Activated CD4-positive, alpha-beta T cell treated with anti-CD3 and anti-CD28 coated beads, Interleukin-2, amount 10 ng/mL, durations not matched to agents 7 days and 5 days (primary cell): Measurements from ENCODE around the gene POM121C. TPM values are rescaled to one million over a fixed set of nuclear protein-coding genes. Genes with fewer than 3 reads are reported as not detected.
"Not testable (repeated sequence)": the region's sequence is repeated elsewhere in the genome, so short reads cannot be mapped to it uniquely, and the experiment has no call there.

Source experiments
- CTCF ChIA-PET: fragments of 350-600 bp; sonication (Branson Sonifier 250); formaldehyde crosslinking; loops from one replicate; lab custom pipeline; 2021; ENCODE audit warnings: antibody characterized with exemption; lab: Charles Lee
- POLR2A ChIA-PET: fragments of 350-600 bp; sonication (Branson Sonifier 250); formaldehyde crosslinking; loops from one replicate; lab custom pipeline; 2021; ENCODE audit warnings: antibody characterized with exemption; lab: Charles Lee
- DNase-seq: peaks from one replicate; pipeline ENCODE4 v3.0.0-alpha.2; 2020
- H3K27ac Mint-ChIP-seq: one replicate; pipeline ENCODE4 v1.8.0; 2021; ENCODE audit warnings: mild to moderate bottlenecking, moderate library complexity, mixed read lengths
- H3K27me3 Mint-ChIP-seq: one replicate; pipeline ENCODE4 v1.8.0; 2021; ENCODE audit warnings: mixed read lengths
- H3K36me3 Mint-ChIP-seq: one replicate; pipeline ENCODE4 v1.8.0; 2021; ENCODE audit warnings: low read depth, mixed read lengths
- H3K4me1 Mint-ChIP-seq: one replicate; pipeline ENCODE4 v1.8.0; 2021; ENCODE audit warnings: mixed read lengths
- H3K4me3 Mint-ChIP-seq: one replicate; pipeline ENCODE4 v1.8.0; 2021; ENCODE audit warnings: mild to moderate bottlenecking, moderate library complexity, mixed read lengths
- H3K9me3 Mint-ChIP-seq: one replicate; pipeline ENCODE4 v1.8.0; 2021; ENCODE audit warnings: mixed read lengths
- total RNA-seq, 2 experiments: library from RNA; stranded (reverse); gene quantifications; one replicate each; pipeline ENCODE4 v1.2.3, GENCODE V29; 2021

POM121C gene
- total RNA-seq, 2 experiments from 2014 or later: 75.4 to 81.7 TPM

- CTCF ChIA-PET, H3K9me3 Mint-ChIP-seq, H3K4me3 Mint-ChIP-seq, POLR2A ChIA-PET, H3K27ac Mint-ChIP-seq, H3K27me3 Mint-ChIP-seq, H3K4me1 Mint-ChIP-seq, DNase-seq: not testable (repeated sequence)
- H3K36me3 Mint-ChIP-seq: peaks cover 40% of the 10 kb centered on the region
Measured at GRCh38 chr7:75470166-75470565, 15.9 kb downstream of the POM121C start.

GRCh38 chr7:75460541-75460940 lies 25.6 kb downstream of the POM121C start:
- POLR2A ChIA-PET, CTCF ChIA-PET, H3K4me3 Mint-ChIP-seq, H3K27me3 Mint-ChIP-seq, H3K36me3 Mint-ChIP-seq, DNase-seq, H3K9me3 Mint-ChIP-seq, H3K4me1 Mint-ChIP-seq: not testable (repeated sequence)
- peak overlapping the region; percentile 88 for H3K27ac Mint-ChIP-seq

- H3K4me1 Mint-ChIP-seq, DNase-seq, H3K4me3 Mint-ChIP-seq, POLR2A ChIA-PET, H3K27ac Mint-ChIP-seq, CTCF ChIA-PET, H3K36me3 Mint-ChIP-seq, H3K9me3 Mint-ChIP-seq, H3K27me3 Mint-ChIP-seq: not testable (repeated sequence)
Measured at GRCh38 chr7:75458034-75458433, 28.1 kb downstream of the POM121C start.

- H3K36me3 Mint-ChIP-seq, POLR2A ChIA-PET, H3K27ac Mint-ChIP-seq, H3K4me3 Mint-ChIP-seq, CTCF ChIA-PET, H3K9me3 Mint-ChIP-seq, H3K4me1 Mint-ChIP-seq, H3K27me3 Mint-ChIP-seq, DNase-seq: not testable (repeated sequence)
Measured at GRCh38 chr7:75456403-75456802, 29.7 kb downstream of the POM121C start.

GRCh38 chr7:75452494-75452955 lies 33.6 kb downstream of the POM121C start:
- POLR2A ChIA-PET, H3K4me3 Mint-ChIP-seq, H3K36me3 Mint-ChIP-seq, H3K4me1 Mint-ChIP-seq, DNase-seq, H3K27me3 Mint-ChIP-seq, H3K27ac Mint-ChIP-seq, H3K9me3 Mint-ChIP-seq, CTCF ChIA-PET: not testable (repeated sequence)

- H3K4me3 Mint-ChIP-seq, POLR2A ChIA-PET, DNase-seq, H3K9me3 Mint-ChIP-seq, H3K27me3 Mint-ChIP-seq, H3K4me1 Mint-ChIP-seq, H3K27ac Mint-ChIP-seq, H3K36me3 Mint-ChIP-seq, CTCF ChIA-PET: not testable (repeated sequence)
Measured at GRCh38 chr7:75449946-75450345, 36.2 kb downstream of the POM121C start.

GRCh38 chr7:75442465-75443111 lies 43.5 kb downstream of the POM121C start:
- CTCF ChIA-PET, H3K4me1 Mint-ChIP-seq, POLR2A ChIA-PET, H3K9me3 Mint-ChIP-seq, H3K27me3 Mint-ChIP-seq: not testable (repeated sequence)
- peak overlapping the region; percentile 94 for H3K27ac Mint-ChIP-seq
- peaks cover 27% of the 10 kb centered on the region for H3K36me3 Mint-ChIP-seq
- H3K4me3 Mint-ChIP-seq: peak overlapping the region; percentile 80
- DNase-seq: peak; percentile 8

- Mint-ChIP-seq H3K4me3 (peak overlapping the region; percentile 87), H3K27ac (peak overlapping the region; percentile 94), H3K36me3 (peaks cover 27% of the 10 kb centered on the region)
- CTCF ChIA-PET, H3K9me3 Mint-ChIP-seq, POLR2A ChIA-PET, H3K27me3 Mint-ChIP-seq, DNase-seq, H3K4me1 Mint-ChIP-seq: not testable (repeated sequence)
Measured at GRCh38 chr7:75442101-75442464, 44.0 kb downstream of the POM121C start.

- H3K4me3 Mint-ChIP-seq, H3K27ac Mint-ChIP-seq, DNase-seq, POLR2A ChIA-PET, CTCF ChIA-PET, H3K9me3 Mint-ChIP-seq, H3K27me3 Mint-ChIP-seq: not testable (repeated sequence)
- peaks cover 13% of the 10 kb centered on the region for H3K4me1 Mint-ChIP-seq
- H3K36me3 Mint-ChIP-seq: peaks cover 43% of the 10 kb centered on the region
Measured at GRCh38 chr7:75439000-75439399, 47.1 kb downstream of the POM121C start.

- H3K4me1 Mint-ChIP-seq: peaks cover 11% of the 10 kb centered on the region
- H3K4me3 Mint-ChIP-seq, POLR2A ChIA-PET, H3K9me3 Mint-ChIP-seq, DNase-seq, CTCF ChIA-PET, H3K27me3 Mint-ChIP-seq, H3K27ac Mint-ChIP-seq: not testable (repeated sequence)
- peaks cover 23% of the 10 kb centered on the region for H3K36me3 Mint-ChIP-seq
Measured at GRCh38 chr7:75423481-75423880, 62.6 kb downstream of the POM121C start.

- CTCF ChIA-PET, H3K27me3 Mint-ChIP-seq, H3K4me1 Mint-ChIP-seq, DNase-seq, H3K9me3 Mint-ChIP-seq, H3K4me3 Mint-ChIP-seq, POLR2A ChIA-PET, H3K27ac Mint-ChIP-seq: not testable (repeated sequence)
- peaks cover 17% of the 10 kb centered on the region for H3K36me3 Mint-ChIP-seq
Measured at GRCh38 chr7:75421798-75422710, 64.0 kb downstream of the POM121C start.

- POLR2A ChIA-PET, DNase-seq, CTCF ChIA-PET, H3K4me3 Mint-ChIP-seq, H3K27me3 Mint-ChIP-seq, H3K9me3 Mint-ChIP-seq, H3K4me1 Mint-ChIP-seq, H3K27ac Mint-ChIP-seq: not testable (repeated sequence)
- H3K36me3 Mint-ChIP-seq: peaks cover 17% of the 10 kb centered on the region
Measured at GRCh38 chr7:75420152-75420551, 65.9 kb downstream of the POM121C start.

- H3K27me3 Mint-ChIP-seq, CTCF ChIA-PET: not testable (repeated sequence)
Measured at GRCh38 chr7:75419693-75420092, 66.4 kb downstream of the POM121C start.

More at GRCh38 chr7:75419693-75420092, 66.4 kb downstream of the POM121C start:
- H3K9me3 Mint-ChIP-seq, H3K4me3 Mint-ChIP-seq, H3K27ac Mint-ChIP-seq, DNase-seq, POLR2A ChIA-PET, H3K4me1 Mint-ChIP-seq: not testable (repeated sequence)
- peaks cover 16% of the 10 kb centered on the region for H3K36me3 Mint-ChIP-seq
